Vagina (tissue), 2 donors: Measurements from ENCODE around the gene TRNT1.

ENCODE experiments used
- POLR2A ChIP-seq, 2 donors: fragments of 450-650 bp; IDR thresholded peaks; one replicate each; pipeline ENCODE4 v1.6.1; 2017; ENCODE audit warnings: antibody characterized with exemption in 2 of 2, mild to moderate bottlenecking in 2 of 2, moderate library complexity in 2 of 2
- TF ChIP-seq, protein P1 (sequence below), 3 experiments: fragments of 450-650 bp in 2 of 3; fragments of 200-600 bp in 1 of 3; sonication (generic) in 1 of 3; IDR thresholded peaks; one replicate each; pipeline ENCODE4 v1.5.1; 2017 to 2019; ENCODE audit warnings: antibody characterized with exemption in 3 of 3, mild to moderate bottlenecking in 2 of 3, moderate library complexity in 2 of 3

DNA sequence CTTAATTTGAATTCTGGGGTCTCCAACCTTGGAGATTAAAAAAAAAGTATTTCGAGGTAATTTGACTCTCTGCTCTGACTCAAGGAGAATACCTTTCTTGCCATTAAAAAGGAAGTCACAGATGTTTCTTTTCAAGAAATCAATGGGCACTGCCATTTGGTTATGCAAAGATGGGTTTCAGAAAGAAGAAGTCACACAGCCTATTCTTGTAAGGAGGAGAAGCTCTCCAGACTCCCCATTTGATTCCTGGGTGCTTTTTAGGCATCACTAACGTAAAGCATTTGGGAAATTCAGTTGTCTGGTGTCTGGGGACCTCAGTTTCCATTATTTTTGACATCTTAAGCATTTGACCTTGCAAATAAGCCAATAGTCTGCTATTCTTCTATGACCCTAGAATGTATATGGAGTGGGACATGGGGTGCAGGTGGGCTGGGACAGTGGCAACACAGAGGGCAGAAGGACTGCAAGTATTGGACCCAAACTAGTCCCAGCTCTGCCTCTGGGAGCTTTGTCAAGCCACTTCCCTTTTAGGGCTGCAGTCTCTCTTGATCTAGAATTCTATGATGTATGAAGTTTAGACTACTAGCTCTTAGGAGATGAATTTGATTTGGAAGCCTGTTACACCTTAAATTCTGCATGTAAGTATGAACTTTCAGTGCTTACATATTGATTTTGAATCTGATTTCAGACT, 44.4 kb upstream of the TRNT1 start:
- TF ChIP-seq, protein P1, sequence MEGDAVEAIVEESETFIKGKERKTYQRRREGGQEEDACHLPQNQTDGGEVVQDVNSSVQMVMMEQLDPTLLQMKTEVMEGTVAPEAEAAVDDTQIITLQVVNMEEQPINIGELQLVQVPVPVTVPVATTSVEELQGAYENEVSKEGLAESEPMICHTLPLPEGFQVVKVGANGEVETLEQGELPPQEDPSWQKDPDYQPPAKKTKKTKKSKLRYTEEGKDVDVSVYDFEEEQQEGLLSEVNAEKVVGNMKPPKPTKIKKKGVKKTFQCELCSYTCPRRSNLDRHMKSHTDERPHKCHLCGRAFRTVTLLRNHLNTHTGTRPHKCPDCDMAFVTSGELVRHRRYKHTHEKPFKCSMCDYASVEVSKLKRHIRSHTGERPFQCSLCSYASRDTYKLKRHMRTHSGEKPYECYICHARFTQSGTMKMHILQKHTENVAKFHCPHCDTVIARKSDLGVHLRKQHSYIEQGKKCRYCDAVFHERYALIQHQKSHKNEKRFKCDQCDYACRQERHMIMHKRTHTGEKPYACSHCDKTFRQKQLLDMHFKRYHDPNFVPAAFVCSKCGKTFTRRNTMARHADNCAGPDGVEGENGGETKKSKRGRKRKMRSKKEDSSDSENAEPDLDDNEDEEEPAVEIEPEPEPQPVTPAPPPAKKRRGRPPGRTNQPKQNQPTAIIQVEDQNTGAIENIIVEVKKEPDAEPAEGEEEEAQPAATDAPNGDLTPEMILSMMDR (IDR thresholded peaks at IDR 0.05) = no peak
- TF ChIP-seq POLR2A (IDR thresholded peaks at IDR 0.05) = no peak
